Measurements from ENCODE around the gene SLAIN1.

Gene SLAIN1

DNA sequence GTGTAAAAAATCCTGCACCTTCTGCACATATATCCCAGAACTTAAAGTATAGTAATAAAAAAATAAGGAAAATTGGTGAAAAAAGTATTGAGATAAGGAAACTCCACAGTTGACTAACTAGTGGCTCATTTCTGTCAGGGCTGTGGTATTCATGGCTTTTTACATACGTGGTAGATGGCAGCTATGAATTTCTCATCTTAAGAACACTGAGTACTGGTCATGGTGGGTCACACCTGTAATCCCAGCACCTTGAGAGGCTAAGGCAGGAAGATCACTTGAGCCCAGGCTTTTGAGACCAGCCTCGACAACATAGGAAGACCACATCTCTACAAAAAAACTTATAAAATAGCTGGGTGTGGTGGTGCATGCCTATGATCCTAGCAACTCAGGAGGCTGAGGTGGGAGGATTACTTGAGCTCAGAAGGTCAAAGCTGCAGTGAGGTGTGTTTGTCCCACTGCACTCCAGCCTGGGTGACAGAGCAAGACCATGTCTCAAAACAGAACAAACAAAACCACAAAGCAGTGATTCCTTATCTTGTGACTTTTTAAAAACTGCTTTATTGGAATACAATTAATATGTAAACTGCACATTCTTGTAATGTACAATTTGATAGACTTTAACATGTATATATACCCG lies 16.8 kb downstream of the SLAIN1 start:
- no peak for DNase-seq (ENCODE audit: low read depth in 2 of 2)

DNA sequence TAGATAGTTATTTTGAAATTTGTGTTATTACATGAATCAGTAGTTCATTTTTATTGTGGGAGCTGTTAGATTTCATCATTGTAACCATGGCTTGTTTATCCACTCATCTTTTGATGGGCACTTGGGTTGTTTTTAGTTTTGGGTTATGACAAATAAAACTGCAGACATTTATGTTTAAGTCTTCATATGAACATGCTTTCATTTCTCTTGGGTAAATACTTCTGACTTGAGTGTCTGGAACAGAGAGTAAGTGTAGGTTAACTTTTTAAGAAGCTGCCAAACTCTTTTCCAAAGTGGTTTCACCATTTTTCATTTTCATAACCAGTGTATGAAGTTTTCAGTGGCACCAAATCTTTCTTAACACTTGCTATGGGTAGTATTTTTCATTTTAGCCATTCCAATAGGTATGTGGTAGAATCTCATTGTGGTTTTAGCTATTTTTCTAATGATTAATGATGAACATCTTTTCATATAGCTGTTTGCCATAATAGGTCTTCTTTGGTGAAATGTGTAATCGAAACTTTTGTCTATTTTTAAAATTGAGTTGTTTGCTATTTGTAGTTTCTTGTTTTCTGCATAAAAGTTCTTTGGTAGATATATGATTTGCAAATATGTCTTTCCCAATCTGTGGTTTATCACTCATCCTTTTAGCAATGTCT lies 17.9 kb downstream of the SLAIN1 start:
- DNase-seq (ENCODE audit: low read depth in 2 of 2) = no peak

DNA sequence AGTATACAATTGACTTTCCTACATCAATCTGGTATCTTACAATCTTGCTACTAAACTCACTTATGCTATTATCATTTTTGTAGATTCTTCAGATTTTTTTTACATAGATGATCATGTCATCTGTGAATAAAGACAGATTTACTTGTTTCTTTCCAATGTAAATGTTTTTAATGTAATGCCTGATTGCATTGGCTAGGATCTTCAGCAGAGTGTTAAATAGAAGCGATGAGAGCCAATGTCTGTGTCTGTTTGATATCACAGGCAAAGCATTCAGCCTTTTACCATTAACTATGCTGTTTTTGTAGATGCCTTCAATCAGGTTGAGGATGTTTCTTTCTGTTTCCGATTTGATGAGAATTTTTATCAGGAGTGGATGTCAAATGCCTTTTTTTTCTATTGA lies 19.2 kb downstream of the SLAIN1 start:
- no peak for DNase-seq (ENCODE audit: low read depth in 2 of 2)

DNA sequence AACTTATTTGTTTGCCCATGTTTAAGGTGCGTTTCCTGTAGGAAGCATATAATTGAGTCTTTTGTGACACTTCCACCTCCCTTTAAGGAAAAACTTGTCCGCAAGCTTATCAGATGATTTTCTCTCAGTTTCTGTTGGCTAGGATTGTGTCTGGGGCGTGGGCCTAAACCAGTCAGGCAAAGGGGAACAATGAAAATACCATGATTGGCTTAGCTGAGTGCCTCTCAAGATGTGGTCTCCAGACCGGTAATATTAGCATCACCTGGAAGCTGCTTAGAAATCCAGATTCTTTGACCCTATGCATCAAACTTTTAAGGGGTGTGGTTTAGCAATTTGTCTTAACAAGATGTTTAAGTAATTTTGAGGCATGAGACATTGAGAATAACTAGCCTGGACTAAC lies 20.0 kb downstream of the SLAIN1 start:
- DNase-seq (ENCODE audit: low read depth in 2 of 2) = no peak

DNA sequence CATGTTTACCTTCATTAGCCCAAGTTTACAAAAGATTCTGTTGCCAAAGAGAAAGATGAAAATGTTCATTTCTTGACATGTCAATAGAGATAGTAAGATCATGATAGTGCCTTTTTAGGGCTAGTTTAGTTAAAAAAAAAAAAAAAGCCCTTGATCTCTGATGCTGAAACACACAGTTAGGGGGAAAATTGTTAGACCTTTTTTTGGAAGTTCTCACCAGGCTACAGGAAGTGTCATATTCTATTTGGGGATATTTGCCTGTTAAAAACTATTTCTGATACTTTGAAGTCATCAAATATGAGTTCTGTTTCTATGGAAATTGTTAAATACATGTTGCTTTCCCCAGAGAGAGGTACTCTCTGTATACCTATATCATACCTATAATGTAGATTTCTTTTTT lies 21.6 kb downstream of the SLAIN1 start:
- DNase-seq (ENCODE audit: low read depth in 2 of 2) = no peak

DNA sequence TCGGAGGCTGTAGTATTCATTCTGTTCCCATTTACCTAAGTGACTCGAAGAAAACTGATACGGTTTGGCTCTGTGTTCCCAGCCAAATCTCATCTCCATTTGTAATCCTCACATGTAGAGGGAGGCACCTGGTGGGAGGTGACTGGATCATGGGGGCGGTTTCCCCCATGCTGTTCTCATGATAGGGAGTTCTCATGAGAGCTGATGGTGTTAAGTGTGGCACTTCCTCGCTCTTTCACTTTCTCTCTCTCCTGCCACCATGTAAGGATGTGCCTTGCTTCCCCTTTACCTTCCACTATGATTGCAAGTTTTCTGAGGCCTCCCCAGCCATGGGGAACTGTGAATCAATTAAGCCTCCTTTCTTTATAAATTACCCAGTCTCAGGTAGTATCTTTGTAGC lies 23.5 kb downstream of the SLAIN1 start:
- DNase-seq (ENCODE audit: low read depth in 2 of 2) = no peak

DNA sequence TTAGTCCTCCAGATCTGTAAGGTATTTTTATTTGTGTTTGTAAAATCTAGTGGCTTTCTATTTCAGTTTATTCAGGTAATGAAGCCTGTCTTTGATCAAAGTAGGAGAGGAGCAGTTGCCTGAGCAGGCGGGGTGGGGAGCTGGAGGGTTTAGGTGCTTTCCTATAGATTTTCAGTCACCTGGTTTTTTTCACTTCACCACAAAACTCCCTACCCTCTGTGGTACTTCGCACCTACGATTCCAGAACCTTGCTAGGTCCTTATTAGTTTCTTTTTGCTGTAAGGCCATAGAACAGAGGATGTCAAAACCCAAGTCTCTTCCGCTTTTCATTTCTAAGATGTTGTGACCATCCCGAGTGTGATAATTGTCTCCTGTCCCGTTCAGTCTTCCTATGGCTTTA lies 26.6 kb downstream of the SLAIN1 start:
- DNase-seq (ENCODE audit: low read depth in 2 of 2) = no peak

DNA sequence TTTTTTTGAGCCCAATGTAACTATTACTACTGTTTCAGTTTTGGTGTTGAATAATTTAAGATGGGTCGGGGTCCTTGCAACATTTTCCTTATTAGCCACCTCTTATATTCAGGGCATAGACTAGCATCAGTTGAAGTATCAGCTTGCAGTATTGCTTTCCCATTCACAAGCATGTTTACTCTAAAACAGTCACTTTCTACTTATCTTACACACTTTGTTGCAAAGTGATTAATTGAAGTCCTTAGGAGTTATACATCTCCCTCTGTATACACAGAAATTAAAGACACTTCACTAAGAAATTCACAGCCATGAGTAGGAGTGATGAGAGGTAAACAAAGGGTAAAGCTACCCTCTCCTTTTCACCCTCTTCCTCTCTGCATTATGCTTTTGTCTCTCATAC lies 27.6 kb downstream of the SLAIN1 start:
- DNase-seq (ENCODE audit: low read depth in 2 of 2) = no peak

DNA sequence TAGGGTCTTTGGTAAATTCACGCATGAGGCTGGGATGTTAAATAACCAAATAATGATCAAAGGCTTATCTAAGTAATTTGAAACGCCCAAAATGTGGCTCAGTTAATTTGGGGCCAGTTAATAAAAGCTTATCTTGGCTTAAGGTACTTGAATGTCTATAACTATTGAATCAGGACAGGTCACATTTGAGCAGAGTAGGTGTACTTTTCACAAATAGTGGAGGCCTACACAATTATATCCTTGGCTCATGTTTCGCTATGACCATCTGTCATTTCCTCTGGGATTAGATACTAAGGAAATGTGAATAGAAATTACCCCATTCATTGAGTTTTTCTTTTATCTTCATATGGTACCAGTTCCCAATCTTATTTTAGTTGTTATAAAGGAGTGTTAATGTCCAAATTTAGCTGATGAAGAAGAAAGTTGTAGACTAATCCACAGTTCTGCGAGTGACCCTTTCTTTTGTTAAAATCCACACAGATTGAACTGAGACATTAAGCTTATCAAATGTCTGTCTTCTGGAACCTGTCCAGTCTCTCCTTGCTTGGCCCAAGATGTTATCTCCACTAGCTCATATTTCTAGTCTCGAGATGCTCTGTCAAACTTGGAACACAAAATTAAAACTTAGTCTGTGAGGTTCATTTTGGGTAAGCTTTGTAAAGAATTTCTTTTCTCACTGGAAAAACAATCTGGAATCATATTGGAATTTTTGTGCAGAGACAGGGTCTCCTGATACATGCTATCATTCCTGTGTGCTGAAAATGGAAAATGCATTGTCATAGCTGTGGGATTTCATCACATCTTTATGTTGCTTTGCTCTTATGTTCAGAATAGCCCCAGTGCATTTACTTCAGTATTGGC lies 31.0 kb downstream of the SLAIN1 start:
- no peak for DNase-seq (ENCODE audit: low read depth in 2 of 2)

DNA sequence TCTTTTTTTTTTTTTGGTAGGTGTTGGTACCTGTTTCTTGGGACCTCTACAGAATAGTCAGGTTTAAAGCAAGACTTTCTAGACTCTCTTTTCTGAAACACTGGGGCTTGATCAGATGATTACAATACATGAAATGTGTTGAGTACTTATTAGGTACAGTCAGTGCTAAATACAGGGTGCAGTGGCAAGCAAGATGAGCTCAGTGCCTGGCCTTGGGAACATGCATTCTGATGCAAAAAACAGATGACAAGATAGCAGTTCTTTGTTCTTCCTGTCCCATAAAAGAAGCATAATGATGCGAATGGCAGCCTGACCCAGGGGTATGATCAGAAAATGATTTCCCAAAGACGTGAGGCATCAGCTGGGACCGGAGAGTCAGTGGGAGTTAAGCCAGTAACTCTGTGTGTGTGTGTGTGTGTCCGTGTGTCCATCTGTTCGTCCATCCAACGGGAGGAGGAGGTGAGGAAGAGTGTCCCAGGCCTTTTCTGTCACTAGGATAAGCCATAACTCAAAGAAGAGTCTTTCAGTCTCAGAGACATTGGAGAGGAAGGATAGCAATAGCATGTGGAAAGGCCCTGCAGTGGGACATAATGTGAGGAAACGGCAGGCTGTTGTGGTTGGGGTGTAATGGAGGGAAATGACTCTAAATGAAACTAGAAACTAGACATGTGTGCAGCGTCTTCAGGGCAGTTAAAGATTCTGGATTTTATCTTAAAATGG lies 32.2 kb downstream of the SLAIN1 start:
- no peak for DNase-seq (ENCODE audit: low read depth in 2 of 2)

DNA sequence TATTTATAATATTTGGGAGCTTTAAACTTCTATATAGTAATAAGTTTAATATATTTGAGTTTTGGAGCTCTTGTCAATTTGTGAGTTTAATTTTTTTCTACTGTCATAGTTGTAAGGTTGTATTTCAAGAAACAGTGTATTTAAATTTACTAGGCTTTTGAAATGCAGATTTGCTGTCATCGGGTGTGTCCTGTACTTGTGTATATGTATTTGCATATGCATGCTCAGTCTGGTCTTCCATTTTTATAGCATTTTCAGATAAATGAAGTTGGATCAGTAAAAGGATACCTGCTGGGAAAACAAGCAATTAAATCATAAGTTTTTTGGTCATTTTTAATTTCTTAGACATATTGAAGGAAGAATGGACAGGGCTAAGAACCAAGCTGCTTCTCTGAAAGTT lies 33.1 kb downstream of the SLAIN1 start:
- no peak for DNase-seq (ENCODE audit: low read depth in 2 of 2)

DNA sequence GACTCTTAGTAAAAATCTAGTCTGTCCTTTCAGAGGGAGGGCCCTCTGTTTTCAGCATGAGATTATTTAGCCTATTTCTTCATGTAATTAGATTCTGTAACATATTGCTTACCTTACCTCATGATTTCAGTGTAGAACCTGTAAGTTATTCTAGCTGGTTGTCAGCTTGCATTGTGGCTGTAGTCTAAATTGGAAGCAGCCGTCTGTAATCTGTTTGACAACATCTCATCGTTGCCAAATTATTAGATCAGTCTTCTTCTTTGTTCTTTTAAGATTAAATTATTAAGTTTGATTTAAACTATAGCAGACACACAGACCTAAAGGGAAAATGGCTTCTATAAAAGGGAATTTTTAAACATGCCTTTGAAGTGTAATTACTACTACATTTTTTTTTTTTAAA lies 34.8 kb downstream of the SLAIN1 start:
- DNase-seq (ENCODE audit: low read depth in 2 of 2) = no peak

DNA sequence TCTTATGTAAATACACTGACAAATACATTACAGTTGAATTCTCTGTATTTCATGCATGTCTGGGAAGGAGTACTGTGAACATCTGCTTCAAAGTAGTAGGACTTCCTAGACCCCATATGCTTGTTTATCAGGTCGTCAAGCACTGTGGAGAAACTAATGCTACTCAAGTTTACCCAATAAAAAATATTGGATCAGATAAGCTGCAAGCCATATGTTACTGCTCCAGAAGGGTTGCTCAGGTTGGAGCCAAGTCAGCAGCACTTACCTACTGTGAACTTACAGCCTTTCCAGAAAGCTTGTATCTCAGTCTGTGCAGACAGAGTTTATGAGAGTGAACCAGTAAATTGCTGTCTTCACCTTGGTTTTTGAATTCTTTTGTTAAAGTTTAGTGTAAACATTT lies 36.2 kb downstream of the SLAIN1 start:
- DNase-seq (ENCODE audit: low read depth in 2 of 2) = no peak

DNA sequence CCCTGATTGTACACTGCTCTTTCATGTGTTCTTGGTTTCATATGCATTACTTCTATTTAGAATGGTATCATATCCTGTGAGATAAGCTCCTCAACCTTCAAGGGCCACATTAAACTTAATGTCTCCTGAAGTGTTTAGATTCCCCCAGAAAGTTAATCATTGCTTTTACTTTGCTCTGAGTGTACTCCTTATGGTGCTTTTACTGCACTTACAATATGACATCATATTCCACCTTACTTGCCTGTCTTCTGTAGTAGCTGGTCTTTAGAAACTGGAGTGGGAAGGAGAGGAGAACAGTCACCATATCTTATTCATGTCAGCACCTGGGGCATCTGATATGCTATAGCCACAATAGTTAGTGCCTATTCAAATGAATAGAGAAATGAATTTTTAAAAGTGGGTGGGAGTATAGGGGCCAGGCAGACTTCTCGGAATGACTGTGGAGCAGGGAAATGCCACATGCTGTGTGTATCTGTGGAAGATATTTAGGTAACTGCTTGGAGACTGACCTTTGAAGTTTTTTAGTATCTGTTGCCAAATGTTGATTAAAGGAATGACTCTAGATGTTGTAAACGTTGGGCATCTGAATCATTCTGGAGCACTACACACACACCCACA lies 40.2 kb downstream of the SLAIN1 start:
- no peak for DNase-seq (ENCODE audit: low read depth in 2 of 2)

DNA sequence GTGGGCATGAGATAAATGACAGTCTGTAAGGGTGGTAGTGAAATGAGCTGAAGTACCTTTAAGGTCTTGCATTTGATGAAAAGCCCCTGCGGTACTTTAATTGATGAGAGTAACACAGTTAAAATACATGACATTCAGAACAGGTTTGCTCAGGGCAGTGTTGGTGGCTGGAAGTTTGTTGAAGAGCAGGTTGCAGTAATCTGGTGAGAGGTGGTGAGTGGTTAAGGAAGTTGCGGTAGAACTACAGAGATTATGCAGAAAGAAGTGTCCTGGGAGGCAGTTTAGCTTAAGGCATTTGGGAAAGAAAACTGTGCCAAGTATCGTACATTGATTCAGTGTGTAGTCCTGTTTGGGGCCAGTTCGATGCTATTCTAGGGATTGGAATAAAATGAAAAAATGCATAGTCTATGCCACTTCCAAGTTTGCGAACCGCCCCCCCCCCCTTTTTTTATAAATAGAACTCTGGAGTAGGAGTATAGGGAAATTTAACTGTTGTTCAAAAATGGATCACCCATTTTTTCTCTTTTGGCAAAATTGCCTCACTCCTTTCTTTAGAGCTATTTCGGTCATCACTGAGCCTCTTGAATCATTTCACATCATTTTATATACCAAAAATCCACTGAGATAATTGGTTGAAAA lies 42.7 kb downstream of the SLAIN1 start:
- no peak for DNase-seq (ENCODE audit: low read depth in 2 of 2)

DNA sequence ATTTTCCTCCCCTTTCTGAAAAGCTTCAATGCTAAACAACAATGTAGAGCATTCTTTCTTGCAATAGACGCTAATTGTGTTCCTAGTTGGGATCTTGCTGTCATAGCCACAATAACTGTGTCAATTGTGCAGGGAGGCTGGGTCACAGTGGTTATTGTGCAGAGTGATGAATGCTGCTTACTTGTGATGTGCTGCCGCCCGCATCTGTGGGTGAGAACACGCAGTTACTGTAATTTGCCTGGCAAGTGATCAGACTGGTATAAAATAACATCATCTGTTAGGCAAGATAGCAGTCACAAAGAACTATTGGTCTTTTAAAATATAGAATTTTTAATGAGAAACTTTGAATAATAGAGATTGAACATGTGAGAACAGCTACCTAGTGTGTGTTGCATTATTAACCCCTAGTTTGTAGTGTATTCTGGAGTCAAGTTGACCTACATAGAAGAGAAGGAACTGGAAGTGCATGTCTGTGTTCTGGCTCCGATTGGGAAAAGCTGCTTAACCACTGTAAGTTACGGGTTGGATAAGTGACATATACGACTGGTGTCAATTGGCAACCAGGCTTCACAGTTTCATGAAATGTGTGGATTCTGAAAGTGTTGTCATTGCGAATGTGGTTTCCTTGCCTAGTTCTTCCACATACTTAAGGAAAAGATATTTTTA lies 43.6 kb downstream of the SLAIN1 start:
- no peak for DNase-seq (ENCODE audit: low read depth in 2 of 2)

DNA sequence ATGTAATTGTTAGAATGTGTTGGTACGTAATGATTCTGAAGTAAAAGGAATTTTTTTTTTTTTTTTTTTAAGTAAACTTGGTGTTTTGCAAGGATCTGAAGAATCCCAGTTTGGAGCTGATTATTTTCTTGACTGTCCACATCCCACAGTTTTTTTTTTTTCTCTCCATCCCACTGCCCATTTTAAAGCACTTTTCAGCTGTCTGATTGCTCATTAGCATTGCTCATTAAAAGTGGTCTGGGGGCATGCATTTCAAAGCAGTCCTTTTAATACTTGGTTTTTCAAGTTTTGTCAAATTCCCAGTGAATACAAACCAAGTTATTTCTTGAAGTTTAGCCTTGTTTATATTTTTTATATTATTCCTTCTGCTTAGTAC lies 44.1 kb downstream of the SLAIN1 start:
- no peak for DNase-seq (ENCODE audit: low read depth in 2 of 2)

DNA sequence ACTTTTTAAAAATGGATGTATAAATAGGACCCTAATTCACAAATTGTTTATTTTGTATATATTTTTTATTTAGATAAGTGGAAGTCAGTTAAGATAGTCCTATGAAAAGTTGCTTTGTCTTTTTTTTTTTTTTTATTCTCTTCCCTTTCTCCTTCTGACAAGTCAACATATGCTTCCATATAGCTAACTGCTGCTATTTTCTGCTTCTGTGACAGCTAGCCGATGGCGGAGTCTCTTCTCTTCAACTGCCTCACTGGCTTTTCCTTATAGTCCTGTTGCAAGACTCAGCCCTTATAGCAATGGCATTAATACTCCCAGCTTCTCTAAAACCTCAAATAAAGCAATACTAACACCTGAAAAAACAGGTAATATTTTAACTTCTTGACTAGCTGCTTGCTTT lies 45.3 kb downstream of the SLAIN1 start:
- DNase-seq (ENCODE audit: low read depth in 2 of 2) = no peak

DNA sequence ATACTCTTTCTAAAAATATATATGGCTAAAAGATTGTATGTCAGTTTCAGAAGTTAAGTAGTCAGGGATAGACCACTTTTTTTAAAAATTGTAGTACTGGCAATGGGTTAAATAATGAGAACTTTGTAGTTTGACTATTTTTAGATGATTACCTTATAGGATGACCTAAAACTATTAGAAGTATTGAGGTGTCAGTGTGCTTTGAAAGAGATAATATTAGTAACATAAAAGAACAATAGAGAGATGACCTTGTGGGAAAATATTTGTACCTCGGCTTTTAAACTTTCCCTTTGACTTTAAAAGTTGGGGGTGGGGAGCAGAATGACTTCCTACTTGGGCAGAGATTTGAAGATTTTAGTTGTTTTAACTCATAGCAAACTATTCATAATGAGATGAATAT lies 48.3 kb downstream of the SLAIN1 start:
- no peak for DNase-seq (ENCODE audit: low read depth in 2 of 2)

DNA sequence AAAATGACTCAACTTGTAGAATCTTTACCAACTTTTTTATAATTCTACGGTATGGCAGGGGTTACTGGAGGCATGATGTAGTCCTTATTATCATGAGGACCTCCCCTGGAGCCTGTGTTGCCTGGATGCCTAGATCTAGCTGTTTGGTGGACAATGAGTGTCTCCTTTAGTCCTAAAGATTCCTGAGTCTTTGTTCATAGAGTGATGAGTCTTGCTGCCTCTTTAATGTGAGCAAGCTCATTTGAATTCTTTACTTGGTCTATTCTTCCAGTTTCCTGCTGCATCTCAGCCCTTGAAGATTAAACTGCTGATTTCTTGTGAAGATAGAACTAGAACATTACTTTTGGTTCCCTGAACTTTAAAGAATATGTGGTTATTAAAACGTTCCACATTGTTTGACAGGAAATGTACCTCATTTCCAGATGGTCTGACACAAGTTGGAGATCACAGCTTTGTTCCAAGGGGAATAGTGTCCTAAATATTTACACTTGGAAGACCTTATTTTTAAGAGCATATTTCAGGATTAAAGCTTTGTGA lies 51.9 kb downstream of the SLAIN1 start:
- DNase-seq (ENCODE audit: low read depth in 2 of 2) = no peak

Measured in stimulated activated CD4-positive, alpha-beta T cell treated with anti-CD3 and anti-CD28 coated beads, Interleukin-1b, Interleukin-23, amount 100 ng/mL, for 1 hour (primary cell).